SU-DHL-6 (cell line): ENCODE measurements around the gene CHST1.

Experiments
- H2AFZ ChIP-seq: fragments of 200-600 bp; sonication (generic); 2 replicates; pipeline ENCODE4 v1.6.1; 2014; ENCODE audit warnings: low read depth, mild to moderate bottlenecking, moderate library complexity, mixed read lengths, antibody characterized with exemption, low read length; ENCODE audit not compliant: severe bottlenecking
- H3F3A ChIP-seq: fragments of 200-600 bp; shearing (Covaris generic); 2 replicates; pipeline ENCODE4 v1.6.0; 2016; ENCODE audit warnings: antibody characterized with exemption, mild to moderate bottlenecking; ENCODE audit not compliant: insufficient read depth
- H3K27ac ChIP-seq: fragments of 200-600 bp; sonication (generic); 2 replicates; pipeline ENCODE4 v1.5.1; 2016; ENCODE audit warnings: low read depth, mild to moderate bottlenecking, low read length, moderate library complexity, mixed read lengths
- H3K27me3 ChIP-seq: fragments of 200-600 bp; sonication (generic), shearing (Covaris generic); 2 replicates; pipeline ENCODE4 v1.6.0; 2014; ENCODE audit warnings: mild to moderate bottlenecking, low read length
- H3K36me3 ChIP-seq: fragments of 200-600 bp; sonication (generic); 2 replicates; pipeline ENCODE4 v1.6.1; 2014; ENCODE audit warnings: mild to moderate bottlenecking, low read length, mixed read lengths
- H3K4me2 ChIP-seq: fragments of 300-600, 200-600 bp; shearing (Covaris generic), sonication (generic); 2 replicates; pipeline ENCODE4 v1.6.0; 2014; ENCODE audit warnings: low read length, low read depth, mild to moderate bottlenecking; ENCODE audit not compliant: poor library complexity, severe bottlenecking
- H3K4me3 ChIP-seq: fragments of 200-600 bp; sonication (generic); 2 replicates; pipeline ENCODE4 v1.5.1; 2014; ENCODE audit warnings: antibody characterized with exemption, low read length, mild to moderate bottlenecking, mixed read lengths; ENCODE audit not compliant: insufficient read depth, poor library complexity, severe bottlenecking
- H3K79me2 ChIP-seq: fragments of 200-600 bp; sonication (generic); 2 replicates; pipeline ENCODE4 v1.6.1; 2014; ENCODE audit warnings: mild to moderate bottlenecking, low read length, moderate library complexity; ENCODE audit not compliant: insufficient read depth
- H3K9ac ChIP-seq: fragments of 200-600 bp; sonication (generic); 2 replicates; pipeline ENCODE4 v1.7.0; 2014; ENCODE audit warnings: mild to moderate bottlenecking, low read length
- H3K9me2 ChIP-seq: fragments of 200-600 bp; sonication (generic); replicated peaks from 2 replicates; pipeline ENCODE4 v1.6.1; 2014; ENCODE audit warnings: low read length; ENCODE audit not compliant: insufficient read depth
- H3K9me3 ChIP-seq: fragments of 200-600 bp; sonication (generic); 2 replicates; pipeline ENCODE4 v1.6.1; 2014; ENCODE audit warnings: low read length, mixed read lengths; ENCODE audit not compliant: insufficient read depth
- H4K20me1 ChIP-seq: fragments of 200-600 bp; sonication (generic); 2 replicates; pipeline ENCODE4 v1.6.1; 2014; ENCODE audit warnings: low read depth, mild to moderate bottlenecking, antibody characterized with exemption, low read length, moderate library complexity, mixed read lengths
- EZH2phosphoT487 ChIP-seq: fragments of 200-600 bp; sonication (generic), shearing (Covaris generic); conservative IDR thresholded peaks from 2 replicates; pipeline ENCODE4 v1.6.1; 2018; ENCODE audit warnings: mild to moderate bottlenecking, antibody characterized with exemption, low read length, moderate library complexity, mixed read lengths
- TF ChIP-seq, protein P1 (sequence below): fragments of 200-600 bp; sonication (generic); IDR thresholded peaks from one replicate; pipeline ENCODE4 v1.5.1; 2017; ENCODE audit warnings: antibody characterized with exemption, mild to moderate bottlenecking, low read length, moderate library complexity; ENCODE audit not compliant: insufficient read depth, poor library complexity, severe bottlenecking

CHST1 gene

GRCh38 chr11:45659031-45659817 lies 6.2 kb downstream of the CHST1 start:
- H2AFZ ChIP-seq, result no peak overlapping the region
- H3K27me3 ChIP-seq, result 0 out of 2 replicates have a peak, but pooled peaks cover 2% of the 10 kb centered on the region
- no peaks in the 10 kb centered on the region for H3K79me2 ChIP-seq
- no peaks in the 10 kb centered on the region for H3F3A ChIP-seq
- no peaks in the 10 kb centered on the region for H4K20me1 ChIP-seq
- no peaks in the 10 kb centered on the region for H3K9me2 ChIP-seq
- H3K27ac ChIP-seq, result no peak overlapping the region
- H3K9ac ChIP-seq, result no peak overlapping the region
- H3K4me2 ChIP-seq, result no peak overlapping the region
- H3K36me3 ChIP-seq, result no peaks in the 10 kb centered on the region
- H3K9me3 ChIP-seq, result no peaks in the 10 kb centered on the region
- TF ChIP-seq, protein P1, sequence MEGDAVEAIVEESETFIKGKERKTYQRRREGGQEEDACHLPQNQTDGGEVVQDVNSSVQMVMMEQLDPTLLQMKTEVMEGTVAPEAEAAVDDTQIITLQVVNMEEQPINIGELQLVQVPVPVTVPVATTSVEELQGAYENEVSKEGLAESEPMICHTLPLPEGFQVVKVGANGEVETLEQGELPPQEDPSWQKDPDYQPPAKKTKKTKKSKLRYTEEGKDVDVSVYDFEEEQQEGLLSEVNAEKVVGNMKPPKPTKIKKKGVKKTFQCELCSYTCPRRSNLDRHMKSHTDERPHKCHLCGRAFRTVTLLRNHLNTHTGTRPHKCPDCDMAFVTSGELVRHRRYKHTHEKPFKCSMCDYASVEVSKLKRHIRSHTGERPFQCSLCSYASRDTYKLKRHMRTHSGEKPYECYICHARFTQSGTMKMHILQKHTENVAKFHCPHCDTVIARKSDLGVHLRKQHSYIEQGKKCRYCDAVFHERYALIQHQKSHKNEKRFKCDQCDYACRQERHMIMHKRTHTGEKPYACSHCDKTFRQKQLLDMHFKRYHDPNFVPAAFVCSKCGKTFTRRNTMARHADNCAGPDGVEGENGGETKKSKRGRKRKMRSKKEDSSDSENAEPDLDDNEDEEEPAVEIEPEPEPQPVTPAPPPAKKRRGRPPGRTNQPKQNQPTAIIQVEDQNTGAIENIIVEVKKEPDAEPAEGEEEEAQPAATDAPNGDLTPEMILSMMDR, result no peak
- H3K4me3 ChIP-seq, result no peak overlapping the region

DNA sequence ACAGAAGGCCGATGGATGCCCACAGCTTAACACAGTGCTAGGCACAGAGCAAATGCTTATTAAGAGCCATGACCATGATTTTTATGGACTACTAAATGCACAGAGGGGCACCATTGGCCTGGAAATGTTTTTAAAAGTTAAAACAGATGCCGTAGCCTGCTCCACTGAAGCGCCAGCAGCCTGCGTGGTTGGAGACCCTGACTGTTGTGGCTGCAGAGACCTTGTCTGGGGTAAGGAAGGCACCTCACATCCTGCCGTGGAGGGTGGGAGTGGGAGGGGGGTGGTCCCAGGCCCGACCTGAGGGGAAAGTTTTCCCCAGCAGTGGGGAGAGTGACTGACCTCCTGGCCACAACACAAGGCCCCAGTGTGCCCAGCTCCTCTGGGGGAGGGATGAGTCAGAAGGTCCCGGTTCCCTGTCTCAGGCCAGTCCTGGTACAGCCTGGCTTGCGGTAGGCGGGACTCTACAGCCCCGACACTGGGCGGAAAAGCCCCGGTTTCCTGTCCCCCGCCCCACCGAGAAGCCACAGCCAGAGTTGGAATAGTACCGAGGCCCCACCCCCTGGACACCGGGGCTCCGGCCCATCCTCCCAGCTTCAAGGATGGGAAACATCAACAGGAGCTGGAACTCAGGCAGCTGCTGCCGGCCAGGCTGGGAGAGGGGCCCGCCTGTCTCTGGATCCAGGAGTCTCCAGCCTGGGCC lies 7.0 kb downstream of the CHST1 start:
- H3K9me2 ChIP-seq, result no peaks in the 10 kb centered on the region
- no peaks in the 10 kb centered on the region for H3K9me3 ChIP-seq
- H3F3A ChIP-seq, result no peaks in the 10 kb centered on the region
- H4K20me1 ChIP-seq, result no peaks in the 10 kb centered on the region
- H3K9ac ChIP-seq, result no peak overlapping the region
- 0 out of 2 replicates have a peak, but pooled peaks cover 2% of the 10 kb centered on the region for H3K27me3 ChIP-seq
- H3K27ac ChIP-seq, result no peak overlapping the region
- H3K4me3 ChIP-seq, result no peak overlapping the region
- H2AFZ ChIP-seq, result no peak overlapping the region
- TF ChIP-seq, protein P1, result no peak
- TF ChIP-seq EZH2phosphoT487, result no peak
- no peak overlapping the region for H3K4me2 ChIP-seq
- no peaks in the 10 kb centered on the region for H3K36me3 ChIP-seq
- H3K79me2 ChIP-seq, result no peaks in the 10 kb centered on the region

DNA sequence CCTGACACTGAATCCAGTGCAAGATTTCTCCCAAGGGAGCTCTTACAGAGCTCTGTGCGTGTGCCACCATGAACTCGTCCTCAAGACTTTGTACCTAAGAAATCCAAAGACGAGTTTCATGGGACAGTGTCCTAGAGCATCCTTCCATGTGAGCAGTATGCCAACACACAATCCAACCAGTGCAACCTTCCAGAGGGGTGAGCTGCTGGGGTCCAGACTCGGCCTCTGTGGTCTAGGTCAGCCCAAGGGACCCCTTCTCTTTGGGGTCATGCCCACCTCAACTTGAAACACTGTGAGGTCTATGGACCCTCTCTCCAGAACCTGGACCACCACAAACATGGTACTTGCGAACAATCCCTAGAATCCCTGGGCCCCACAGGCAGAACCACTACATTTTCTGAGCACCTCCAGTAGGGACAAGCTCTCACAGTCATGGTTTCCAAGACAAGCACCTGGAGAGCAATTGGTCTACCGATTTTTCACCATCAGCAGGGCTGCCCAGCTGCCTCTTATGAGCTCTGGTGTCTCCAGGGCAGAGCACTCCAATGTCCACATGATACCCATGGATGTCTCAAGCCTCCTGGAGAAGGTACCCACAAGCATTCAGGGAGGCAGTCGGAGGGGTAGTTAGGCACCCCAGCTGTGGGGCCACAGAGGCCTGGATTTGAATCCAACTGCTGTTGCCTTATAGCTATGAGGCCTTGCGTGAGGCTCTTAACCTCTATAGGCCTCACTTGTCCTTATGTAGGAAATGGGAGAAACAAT lies 7.7 kb downstream of the CHST1 start:
- Histone ChIP-seq H2AFZ (no peak overlapping the region), H3K9ac (no peak overlapping the region), H3F3A (no peaks in the 10 kb centered on the region), H3K27ac (no peak overlapping the region), H3K4me2 (no peak overlapping the region), H3K9me3 (no peaks in the 10 kb centered on the region), H3K9me2 (no peaks in the 10 kb centered on the region), H3K36me3 (no peaks in the 10 kb centered on the region), H4K20me1 (no peaks in the 10 kb centered on the region), H3K27me3 (0 out of 2 replicates have a peak, but pooled peaks cover 2% of the 10 kb centered on the region), H3K79me2 (no peaks in the 10 kb centered on the region), H3K4me3 (no peak overlapping the region)
- TF ChIP-seq, protein P1, result no peak
- TF ChIP-seq EZH2phosphoT487, result no peak
